K562 (cell line): ENCODE data around the gene TOM1L2. TPM values are rescaled to one million over a fixed set of nuclear protein-coding genes. Genes with fewer than 3 reads are reported as not detected.

Experiments
- ATAC-seq: fragments of 200-7000 bp; cut with Tn5 transposase; 3 replicates; pipeline ENCODE4 v1.9.1; 2020; ENCODE audit warnings: moderate library complexity
- BruUV-seq: library from RNA; stranded (reverse); fragments of 400-500 nt; replicated peaks from 2 replicates; lab custom pipeline; 2021; lab: Mats Ljungman, UMichigan
- CTCF ChIA-PET: fragments of 300-600 bp; formaldehyde crosslinking; extraction: SDS; loops from one replicate; lab custom pipeline; 2021; ENCODE audit warnings: low intra/inter-chr PET ratio; lab: Yijun Ruan, JAX
- POLR2A ChIA-PET: fragments of 300-600, 350-650 bp; sonication (Branson Sonifier 250); formaldehyde crosslinking; extraction: SDS; loops from one replicate; lab custom pipeline; 2021; ENCODE audit warnings: antibody characterized with exemption, inconsistent platforms; lab: Yijun Ruan, JAX
- DNase-seq, 4 experiments: peaks; one replicate each; pipeline versions ENCODE4 v3.0.0 to v3.0.0-alpha.2; 2011 to 2018; ENCODE audit warnings: low spot score in 3 of 4, mixed read lengths in 3 of 4; ENCODE audit errors: extremely low read depth in 1 of 4
- FAIRE-seq: peaks from 2 replicates; lab custom pipeline; 2011; peaks lifted over from hg19 to GRCh38; lab: Jason Lieb, UNC
- H2AFZ ChIP-seq: 2 replicates; pipeline ENCODE4 v1.6.0; 2011; ENCODE audit warnings: low read depth, low read length, control low read depth, inconsistent platforms
- H3K27ac ChIP-seq: fragments of 200-600 bp; 3 replicates; pipeline ENCODE4 v1.8.0; 2011; ENCODE audit warnings: low read depth, mild to moderate bottlenecking, control low read depth, inconsistent platforms, low read length, moderate library complexity, mixed read lengths; ENCODE audit errors: extremely low read depth
- H3K27me3 ChIP-seq, 2 experiments: fragments of 300-600 bp in 1 of 2; 2 replicates in 1 of 2; 3 replicates in 1 of 2; pipeline versions ENCODE4 v1.6.0 to v1.8.0; 2011; ENCODE audit warnings: inconsistent platforms in 2 of 2, low read length in 2 of 2, mild to moderate bottlenecking in 1 of 2, mixed read lengths in 1 of 2, moderate library complexity in 1 of 2; ENCODE audit not compliant: control insufficient read depth in 2 of 2, insufficient read depth in 2 of 2
- H3K36me3 ChIP-seq: fragments of 300-600 bp; 3 replicates; pipeline ENCODE4 v1.8.0; 2011; ENCODE audit warnings: mild to moderate bottlenecking, low read length, inconsistent platforms; ENCODE audit not compliant: control insufficient read depth, insufficient read depth
- H3K4me1 ChIP-seq, 2 experiments: fragments of 200-600 bp in 1 of 2; replicated peaks in 1 of 2; 2 replicates in 1 of 2; 3 replicates in 1 of 2; pipeline versions ENCODE4 v1.5.1 to v1.8.0; 2011; ENCODE audit warnings: inconsistent platforms in 2 of 2, low read length in 2 of 2, mild to moderate bottlenecking in 1 of 2, mixed read lengths in 1 of 2, moderate library complexity in 1 of 2; ENCODE audit not compliant: control insufficient read depth in 2 of 2, insufficient read depth in 2 of 2
- H3K4me2 ChIP-seq: 2 replicates; pipeline ENCODE4 v1.6.1; 2011; ENCODE audit warnings: low read length, control low read depth, inconsistent platforms, mixed read lengths; ENCODE audit not compliant: insufficient read depth
- H3K4me3 ChIP-seq: fragments of 200-600 bp; sonication (generic), shearing (Covaris generic); 2 replicates; pipeline ENCODE4 v1.5.1; 2016; ENCODE audit warnings: control low read depth, inconsistent platforms
- H3K79me2 ChIP-seq: fragments of 200-600 bp; 3 replicates; pipeline ENCODE4 v1.8.0; 2011; ENCODE audit warnings: low read length, inconsistent platforms; ENCODE audit not compliant: control insufficient read depth, insufficient read depth
- H3K9ac ChIP-seq, 2 experiments: 2 replicates each; pipeline versions ENCODE4 v1.6.0 to v1.6.1; 2011; ENCODE audit warnings: low read depth in 2 of 2, low read length in 2 of 2, control low read depth in 1 of 2, inconsistent platforms in 1 of 2, mild to moderate bottlenecking in 1 of 2, mixed read lengths in 1 of 2; ENCODE audit not compliant: insufficient read depth in 1 of 2
- H3K9me1 ChIP-seq: one replicate; pipeline ENCODE4 v1.6.0; 2011; ENCODE audit warnings: inconsistent platforms, mild to moderate bottlenecking, low read length, moderate library complexity; ENCODE audit not compliant: control insufficient read depth, insufficient read depth
- H3K9me3 ChIP-seq: replicated peaks from 2 replicates; pipeline ENCODE4 v1.5.1; 2011; ENCODE audit warnings: low read depth, low read length, inconsistent platforms; ENCODE audit not compliant: control insufficient read depth, insufficient read depth
- H4K20me1 ChIP-seq: replicated peaks from 2 replicates; pipeline ENCODE4 v1.6.1; 2011; ENCODE audit warnings: low read length, inconsistent platforms, mixed read lengths; ENCODE audit not compliant: control insufficient read depth, insufficient read depth
- E2F8 ChIP-seq: fragments of 450-650 bp; IDR thresholded peaks from 2 replicates; pipeline ENCODE4 v1.7.1; 2018; ENCODE audit warnings: mild to moderate bottlenecking, low read depth; ENCODE audit not compliant: partially characterized antibody
- HOXB6 ChIP-seq: fragments of 250-450 bp; sonication (Bioruptor Pico); IDR thresholded peaks from 2 replicates; pipeline ENCODE4 v1.5.1; 2022; ENCODE audit warnings: mild to moderate bottlenecking, borderline replicate concordance
- MAFK ChIP-seq: IDR thresholded peaks from 2 replicates; pipeline ENCODE4 v1.6.1; 2011; ENCODE audit warnings: low read length, improper control_type of control experiment
- MNT ChIP-seq, 2 experiments: fragments of 450-650 bp; conservative IDR thresholded peaks; 2 replicates each; pipeline ENCODE4 v1.6.1; 2017; ENCODE audit warnings: mild to moderate bottlenecking in 2 of 2, moderate library complexity in 2 of 2
- SNRNP70 ChIP-seq: fragments of 200-400 bp; formaldehyde crosslinking; optimal IDR thresholded peaks from 2 replicates; pipeline ENCODE3; 2017; ENCODE audit warnings: low read depth, low read length
- SP2 ChIP-seq: IDR thresholded peaks from 2 replicates; pipeline ENCODE4 v1.6.1; 2011; ENCODE audit warnings: mild to moderate bottlenecking, low read depth, low read length, moderate library complexity; ENCODE audit not compliant: poor library complexity, severe bottlenecking; ENCODE audit errors: extremely low read depth
- TAF1 ChIP-seq: IDR thresholded peaks from 2 replicates; pipeline ENCODE4 v1.6.1; 2011; ENCODE audit warnings: mild to moderate bottlenecking, low read length, moderate library complexity; ENCODE audit not compliant: insufficient read depth, control insufficient read depth, severe bottlenecking; ENCODE audit errors: extremely low read depth
- ZKSCAN1 ChIP-seq: fragments of 150-350 bp; IDR thresholded peaks from 2 replicates; pipeline ENCODE4 v1.6.1; 2016; ENCODE audit warnings: low read depth, low read length
- ZKSCAN3 ChIP-seq: fragments of 250-450 bp; sonication (Bioruptor Pico); IDR thresholded peaks from 2 replicates; pipeline ENCODE4 v1.4.0; 2020
- ZNF57 ChIP-seq: fragments of 450-650 bp; formaldehyde crosslinking; IDR thresholded peaks from 2 replicates; pipeline ENCODE4 v1.4.0; 2020; ENCODE audit warnings: mild to moderate bottlenecking, moderate library complexity
- WGBS: fragments of 100-300 bp; shearing (Covaris generic); methylation state at CpG from one replicate; pipeline ENCODE4 v1.1.6; 2016; ENCODE audit warnings: low coverage, mixed read lengths; ENCODE audit not compliant: insufficient coverage; ENCODE audit errors: missing lambda C conversion rate; 5-methylcytosine and 5-hydroxymethylcytosine counted together
- in situ Hi-C: fragments of 300-500 bp; cut with MboI; formaldehyde crosslinking; loops from 4 replicates; pipeline ENCODE4 v1.15.0; 2018; ENCODE audit warnings: inconsistent platforms, mixed read lengths
- intact Hi-C: fragments of 100-400 bp; cut with micrococcal nuclease; formaldehyde crosslinking; loops from 2 replicates; pipeline ENCODE4 v1.14.2; 2022
- polyA plus RNA-seq, 8 experiments: library from polyadenylated mRNA; depleted of rRNA in 4 of 8; stranded (reverse) in 5 of 8; unstranded in 3 of 8; fragments of >200 nt; fragmentation: Nextera tagmentation in 2 of 8; fragmentation: Illumina TruSeq in 1 of 8; extraction: Ambion mirVana in 2 of 8; extraction: Trizol in 1 of 8; gene quantifications; 2 replicates each; pipeline versions ENCODE4 v1.2.1 to v1.2.3, GENCODE V29; 2011 to 2014; ENCODE audit warnings: inconsistent platforms in 1 of 8, missing spikeins in 1 of 8
- total RNA-seq, 7 experiments: library from RNA; depleted of rRNA in 6 of 7; stranded (reverse); fragments of >200 nt in 6 of 7; fragmentation: Illumina TruSeq in 2 of 7; extraction: Trizol in 2 of 7; gene quantifications; 2 replicates each; pipeline versions ENCODE4 v1.2.1 to v1.2.3, GENCODE V29; 2011 to 2021; ENCODE audit warnings: low replicate concordance in 1 of 7

The TOM1L2 gene
- total and polyA plus RNA-seq, 9 of the 15 experiments (the other 6 are each of a cell fraction or from before 2014, with no cell fraction given) = 0.07 to 6.0 (median 2.5) TPM

GRCh38 chr17:17985153-17985552 is 13.0 kb upstream of the TOM1L2 start:
- no TSS peak for BruUV-seq
- intact Hi-C loops (loop anchor here (5.0 kb wide), 1 partner anchor 47 kb away; no protein-coding TSS in a partner anchor), in situ Hi-C loops (no loop called here)
- Histone ChIP-seq H3K27ac (no peak overlapping the region), H3K27me3 (peaks cover 0 to 31% of the 10 kb centered on the region in 2 experiments; a peak in 2 of 5 replicates), H3K9me3 (no peaks in the 10 kb centered on the region), H3K4me2 (no peak overlapping the region), H3K4me3 (no peak overlapping the region), H3K4me1 (no peaks in the 10 kb centered on the region; a peak in 2 of 5 replicates), H4K20me1 (no peaks in the 10 kb centered on the region), H3K9ac (no peak overlapping the region), H2AFZ (no peak overlapping the region), H3K36me3 (no peaks in the 10 kb centered on the region), H3K79me2 (no peaks in the 10 kb centered on the region), H3K9me1 (no peaks in the 10 kb centered on the region)
- WGBS = no CpG with 5 or more reads among the region's 2 CpGs
- no peak for FAIRE-seq
- no peak for ATAC-seq
- TF ChIP-seq ZKSCAN3 (CRISPR knock-in tag) (no peak), MNT (conservative IDR thresholded peaks at IDR 0.05) (no peak), MAFK (no peak), ZKSCAN1 (no peak), SP2 (no peak), HOXB6 (CRISPR knock-in tag) (no peak), SNRNP70 (no peak), TAF1 (no peak), E2F8 (no peak), ZNF57 (CRISPR knock-in tag) (no peak)
- ChIA-PET CTCF (no interaction called here), POLR2A (interaction anchor here (1.1 to 1.2 kb wide), 2 partner anchors 9 to 13 kb away, joined by 4 to 5 read pairs; partner anchors contain the start of genes DRC3 and TOM1L2)
- no peak for DNase-seq
